Thyroid gland (tissue), 4 donors: ENCODE results near the gene PLXND1.

Source experiments
- CTCF ChIP-seq, 6 experiments: fragments of 200-600 bp in 3 of 6; fragments of 450-650 bp in 3 of 6; sonication (generic) in 3 of 6; IDR thresholded peaks; one replicate each; pipeline ENCODE4 v1.5.1; 2016 to 2019; ENCODE audit warnings: antibody characterized with exemption in 6 of 6, mild to moderate bottlenecking in 2 of 6, inconsistent platforms in 1 of 6, moderate library complexity in 1 of 6
- POLR2A ChIP-seq, 2 donors: fragments of 450-650 bp; IDR thresholded peaks; one replicate each; pipeline ENCODE4 v1.6.1; 2017; ENCODE audit warnings: antibody characterized with exemption in 2 of 2, mild to moderate bottlenecking in 2 of 2, moderate library complexity in 1 of 2

DNA sequence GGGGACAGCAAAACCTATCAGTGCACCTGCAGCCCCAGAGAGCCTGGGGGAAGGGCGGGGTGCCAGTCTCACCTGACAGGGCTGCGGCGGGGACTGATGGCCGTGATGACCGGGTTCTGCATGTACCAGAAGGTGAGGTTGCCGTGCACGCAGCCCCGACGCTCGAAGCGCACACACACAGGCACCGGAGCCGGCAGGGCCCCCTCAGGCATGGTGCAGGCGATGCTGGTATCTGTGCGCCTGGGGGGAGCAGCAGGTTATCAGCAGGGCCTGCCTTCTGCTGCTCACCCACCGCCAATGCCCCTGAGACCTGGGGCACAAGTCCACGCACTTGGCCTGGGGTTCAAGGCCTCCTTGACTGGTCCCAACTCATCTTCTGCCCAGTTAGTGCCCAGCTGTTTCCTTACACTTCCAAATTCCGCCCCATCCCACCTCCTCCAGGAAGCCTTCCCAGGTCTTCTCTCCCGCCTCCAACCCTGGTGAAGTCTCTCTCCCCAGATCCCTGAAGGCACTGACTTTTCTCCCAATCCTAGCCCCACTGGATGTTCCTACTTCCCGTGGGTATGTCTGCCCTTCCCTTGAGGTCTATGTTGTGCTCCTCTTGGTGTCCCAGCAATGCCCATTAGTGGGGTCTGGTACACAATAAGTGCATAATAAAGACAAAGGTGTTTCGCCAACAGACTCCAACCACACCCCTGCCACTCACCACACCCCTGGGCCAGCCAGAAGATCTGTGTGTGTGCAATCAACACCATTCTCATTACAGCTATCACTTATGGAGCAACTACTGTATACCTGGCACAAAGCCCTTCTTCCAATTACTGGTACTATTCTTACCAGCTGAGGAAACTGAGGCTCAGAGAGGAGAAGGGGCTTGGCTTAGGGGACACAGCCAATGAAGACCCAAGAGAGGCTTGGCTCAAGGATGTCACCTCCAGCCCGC, 34.6 kb downstream of the PLXND1 start:
- TF ChIP-seq CTCF (IDR thresholded peaks at IDR 0.05) = no peak
- no peak for TF ChIP-seq POLR2A (IDR thresholded peaks at IDR 0.05)
